GM23248 (cell line): Measurements from ENCODE around the gene ECSCR.

Experiments
- EZH2 ChIP-seq: fragments of 200-600 bp; sonication (generic); IDR thresholded peaks from 2 replicates; pipeline ENCODE4 v1.6.1; 2018; ENCODE audit warnings: antibody characterized with exemption, mild to moderate bottlenecking; ENCODE audit not compliant: insufficient read depth, poor library complexity, severe bottlenecking
- EZH2phosphoT487 ChIP-seq: fragments of 200-600 bp; sonication (generic); IDR thresholded peaks from 2 replicates; pipeline ENCODE4 v1.6.1; 2018; ENCODE audit warnings: antibody characterized with exemption, moderate library complexity, mild to moderate bottlenecking, low read depth; ENCODE audit not compliant: insufficient read depth

- TF ChIP-seq EZH2, result no peak
- no peak for TF ChIP-seq EZH2phosphoT487
Observed at GRCh38 chr5:139430015-139430414, 32.5 kb downstream of the ECSCR start.
